ENCODE results near the gene MDH2.

GRCh38 chr7:76047811-76048667, at the start of gene MDH2, which contains the start of gene STYXL1:
- TF ChIP-seq CTCF (IDR thresholded peaks at IDR 0.05) (no peak), POLR2A (IDR thresholded peaks at IDR 0.05) (peak; percentile 72 to 91)
